ENCODE measurements around the gene RNF26. TPM values are rescaled to one million over a fixed set of nuclear protein-coding genes. Genes with fewer than 3 reads are reported as not detected.

Gene RNF26
- total and polyA plus RNA-seq, 2 experiments from 2014 or later, result 15.8 to 46.9 TPM

DNA sequence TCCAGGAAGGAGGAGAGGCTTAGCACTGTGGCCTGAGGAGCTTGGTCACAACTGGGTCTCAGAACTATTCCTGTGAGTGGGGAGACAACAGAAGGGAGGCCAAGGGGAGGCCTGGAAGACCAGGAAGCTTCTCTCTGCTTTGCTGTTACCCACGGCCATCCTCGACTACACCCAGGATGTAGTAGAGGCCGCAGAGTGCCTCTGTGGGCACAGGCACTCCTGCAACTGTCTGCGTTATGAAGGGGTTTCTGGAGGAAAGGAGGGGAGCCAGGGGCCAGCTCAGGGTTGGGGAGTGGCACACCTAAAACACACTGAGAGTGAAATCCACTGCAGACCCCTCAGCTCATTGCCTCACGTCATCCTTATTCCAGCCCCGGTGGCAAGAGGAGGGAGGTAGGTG, 16.0 kb downstream of the RNF26 start:
- H3K9me2 ChIP-seq (replicated peaks; ENCODE audit: insufficient read depth), result no peaks in the 10 kb centered on the region
- H4K20me1 ChIP-seq (ENCODE audit: insufficient read depth, poor library complexity, severe bottlenecking), result no peaks in the 10 kb centered on the region
- WGBS (ENCODE audit: low lambda C conversion rate, missing lambda C conversion rate), result 85% methylated on average over 6 of the region's 6 CpGs
- no peak overlapping the region for H2AFZ ChIP-seq
- H3K4me3 ChIP-seq, result no peak overlapping the region
- no peak overlapping the region for H3K27ac ChIP-seq
- DNase-seq (ENCODE audit: low spot score), result no peak
- no peaks in the 10 kb centered on the region for H3K36me3 ChIP-seq (replicated peaks; ENCODE audit: insufficient read depth, low read depth)
- H3K79me2 ChIP-seq, result no peaks in the 10 kb centered on the region
- no peaks in the 10 kb centered on the region for H3K9me3 ChIP-seq (ENCODE audit: low read depth)
- H3K27me3 ChIP-seq, result no peaks in the 10 kb centered on the region
- no peak overlapping the region for H3K4me2 ChIP-seq
- H3K4me1 ChIP-seq (ENCODE audit: insufficient read depth), result peaks cover 7% of the 10 kb centered on the region
- TF ChIP-seq EZH2 (IDR thresholded peaks at IDR 0.05; ENCODE audit: borderline replicate concordance), result no peak
- no peak for TF ChIP-seq EZH2phosphoT487 (IDR thresholded peaks at IDR 0.05; ENCODE audit: low read depth, severe bottlenecking, unreplicated experiment)
- TF ChIP-seq CTCF (IDR thresholded peaks at IDR 0.05; ENCODE audit: poor library complexity), result no peak

GRCh38 chr11:119351232-119351631, 16.9 kb downstream of the RNF26 start:
- Histone ChIP-seq H3K4me2 (no peak overlapping the region), H3K27ac (no peak overlapping the region), H3K79me2 (no peaks in the 10 kb centered on the region), H3K9me2 (replicated peaks; ENCODE audit: insufficient read depth) (no peaks in the 10 kb centered on the region), H3K4me3 (no peak overlapping the region), H3K36me3 (replicated peaks; ENCODE audit: insufficient read depth, low read depth) (no peaks in the 10 kb centered on the region), H3K27me3 (no peaks in the 10 kb centered on the region), H3K9me3 (ENCODE audit: low read depth) (no peaks in the 10 kb centered on the region), H2AFZ (no peak overlapping the region), H3K4me1 (ENCODE audit: insufficient read depth) (peaks cover 7% of the 10 kb centered on the region), H4K20me1 (ENCODE audit: insufficient read depth, poor library complexity, severe bottlenecking) (no peaks in the 10 kb centered on the region)
- 100% methylated on average over 1 of the region's 2 CpGs for WGBS (ENCODE audit: low lambda C conversion rate, missing lambda C conversion rate)
- no peak for DNase-seq (ENCODE audit: low spot score)
- no peak for TF ChIP-seq CTCF (IDR thresholded peaks at IDR 0.05; ENCODE audit: poor library complexity)

DNA sequence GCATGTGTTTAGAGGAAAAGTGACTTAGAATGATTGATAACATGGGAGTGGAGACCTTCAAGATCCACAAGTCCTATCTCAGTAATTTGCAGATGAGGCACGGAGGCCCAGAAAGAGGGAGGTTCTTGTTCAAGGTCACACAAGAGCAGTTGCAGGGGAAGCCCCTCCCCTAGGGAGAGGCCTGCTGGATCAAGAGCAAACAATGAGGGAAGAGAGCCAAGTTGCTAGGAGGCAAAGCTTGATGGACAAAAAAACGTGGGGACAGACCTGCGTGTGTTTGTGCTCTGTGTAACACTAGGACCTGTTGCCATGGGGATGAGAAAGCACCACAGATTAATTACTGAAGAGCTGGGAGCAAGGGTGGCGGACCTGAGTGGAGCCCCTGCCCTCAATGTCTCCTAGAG, 18.5 kb downstream of the RNF26 start:
- H3K4me2 ChIP-seq, result no peak overlapping the region
- H3K27ac ChIP-seq, result peak overlapping the region; percentile 42
- no peaks in the 10 kb centered on the region for H3K27me3 ChIP-seq
- no peaks in the 10 kb centered on the region for H3K36me3 ChIP-seq (replicated peaks; ENCODE audit: insufficient read depth, low read depth)
- WGBS (ENCODE audit: low lambda C conversion rate, missing lambda C conversion rate), result 24% methylated on average over 4 of the region's 4 CpGs
- no peaks in the 10 kb centered on the region for H3K79me2 ChIP-seq
- peak; percentile 81 for DNase-seq (ENCODE audit: low spot score)
- H3K9me3 ChIP-seq (ENCODE audit: low read depth), result no peaks in the 10 kb centered on the region
- H2AFZ ChIP-seq, result no peak overlapping the region
- no peak for TF ChIP-seq EZH2 (IDR thresholded peaks at IDR 0.05; ENCODE audit: borderline replicate concordance)
- TF ChIP-seq CTCF (IDR thresholded peaks at IDR 0.05; ENCODE audit: poor library complexity), result no peak
- TF ChIP-seq EZH2phosphoT487 (IDR thresholded peaks at IDR 0.05; ENCODE audit: low read depth, severe bottlenecking, unreplicated experiment), result no peak
- no peak overlapping the region for H3K4me3 ChIP-seq
- no peaks in the 10 kb centered on the region for H4K20me1 ChIP-seq (ENCODE audit: insufficient read depth, poor library complexity, severe bottlenecking)
- peaks cover 7% of the 10 kb centered on the region for H3K4me1 ChIP-seq (ENCODE audit: insufficient read depth)
- no peaks in the 10 kb centered on the region for H3K9me2 ChIP-seq (replicated peaks; ENCODE audit: insufficient read depth)

Measured in hepatocyte (in vitro differentiated cells).